Measurements from ENCODE around the gene PHF21A. TPM values are rescaled to one million over a fixed set of nuclear protein-coding genes. Genes with fewer than 3 reads are reported as not detected.

Gene PHF21A
- total RNA-seq, 1 donor from 2014 or later: 45.4 TPM

DNA sequence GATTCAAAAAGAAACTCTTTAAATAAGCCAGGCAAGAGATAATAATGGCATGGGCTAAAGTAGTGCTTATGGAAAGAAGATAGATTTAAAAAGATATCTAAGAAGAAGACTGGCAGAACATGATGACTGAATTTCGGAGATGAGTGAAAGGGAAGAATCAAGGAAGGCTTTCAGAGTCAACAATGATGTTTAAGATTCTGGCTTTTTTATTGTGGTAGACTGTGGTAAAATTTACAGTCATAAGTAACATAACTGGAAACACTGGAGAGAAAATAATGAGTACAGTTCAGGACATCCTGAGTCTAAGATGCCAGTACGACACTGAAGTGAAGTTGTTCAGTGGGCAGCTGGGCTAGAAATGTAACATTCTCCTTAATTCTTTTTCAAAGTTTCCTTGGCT, 85.2 kb downstream of the PHF21A start:
- intact Hi-C loops (cut with DNase I): no loop called here
- Histone ChIP-seq H3K9me3 (no peaks in the 10 kb centered on the region), H3K36me3 (no peaks in the 10 kb centered on the region), H3K27ac (no peak overlapping the region), H3K4me3 (no peak overlapping the region), H3K27me3 (no peaks in the 10 kb centered on the region), H3K4me1 (peaks cover 8% of the 10 kb centered on the region)
- TF ChIP-seq CTCF (IDR thresholded peaks at IDR 0.05): no peak
- no peak for DNase-seq
- ATAC-seq: no peak

- DNase-seq (no peak), ATAC-seq (no peak)
- Histone ChIP-seq H3K36me3 (no peaks in the 10 kb centered on the region), H3K4me3 (no peak overlapping the region), H3K9me3 (no peaks in the 10 kb centered on the region), H3K27ac (no peak overlapping the region), H3K4me1 (no peaks in the 10 kb centered on the region), H3K27me3 (no peaks in the 10 kb centered on the region)
- TF ChIP-seq CTCF (IDR thresholded peaks at IDR 0.05): no peak
- intact Hi-C loops (cut with DNase I): no loop called here
Observed at GRCh38 chr11:46034041-46034440, 87.2 kb downstream of the PHF21A start.

DNA sequence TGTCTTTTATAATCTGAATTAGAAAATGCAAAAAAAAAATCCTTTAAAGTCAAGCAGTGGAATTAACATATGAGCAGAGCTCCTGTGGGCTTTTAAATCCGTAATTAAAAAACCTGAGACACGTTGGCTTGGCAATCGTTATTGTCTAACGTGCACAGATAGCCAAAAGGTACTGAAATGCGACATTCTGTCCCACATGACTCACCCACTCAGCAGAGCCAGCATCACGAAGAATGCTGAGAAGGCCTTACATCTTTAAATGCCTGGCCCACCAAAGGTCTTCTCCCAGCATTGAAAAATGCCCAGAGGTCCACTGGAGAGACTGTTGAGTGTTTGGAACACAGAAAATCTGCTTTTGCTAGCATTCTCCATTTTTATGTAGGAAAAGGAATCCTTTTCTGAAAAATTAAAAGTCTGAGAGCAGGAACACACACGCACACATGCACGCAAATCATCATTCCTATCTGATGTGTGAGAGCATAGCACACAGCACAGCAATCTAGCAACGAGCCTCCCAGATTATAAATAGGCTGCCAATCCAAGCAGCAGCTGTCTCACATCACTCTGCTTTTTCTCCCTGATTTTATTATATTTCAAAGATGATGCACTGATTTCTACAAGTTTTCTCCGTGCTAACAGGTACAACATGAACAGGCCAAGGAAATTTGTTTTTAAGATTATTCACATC, 94.5 kb downstream of the PHF21A start:
- no peaks in the 10 kb centered on the region for H3K9me3 ChIP-seq
- H3K4me3 ChIP-seq: no peak overlapping the region
- no peaks in the 10 kb centered on the region for H3K36me3 ChIP-seq
- H3K4me1 ChIP-seq: no peaks in the 10 kb centered on the region
- DNase-seq: no peak
- no peak for TF ChIP-seq CTCF (IDR thresholded peaks at IDR 0.05)
- no peak for ATAC-seq
- no peak overlapping the region for H3K27ac ChIP-seq
- intact Hi-C loops (cut with DNase I): no loop called here
- H3K27me3 ChIP-seq: no peaks in the 10 kb centered on the region

DNA sequence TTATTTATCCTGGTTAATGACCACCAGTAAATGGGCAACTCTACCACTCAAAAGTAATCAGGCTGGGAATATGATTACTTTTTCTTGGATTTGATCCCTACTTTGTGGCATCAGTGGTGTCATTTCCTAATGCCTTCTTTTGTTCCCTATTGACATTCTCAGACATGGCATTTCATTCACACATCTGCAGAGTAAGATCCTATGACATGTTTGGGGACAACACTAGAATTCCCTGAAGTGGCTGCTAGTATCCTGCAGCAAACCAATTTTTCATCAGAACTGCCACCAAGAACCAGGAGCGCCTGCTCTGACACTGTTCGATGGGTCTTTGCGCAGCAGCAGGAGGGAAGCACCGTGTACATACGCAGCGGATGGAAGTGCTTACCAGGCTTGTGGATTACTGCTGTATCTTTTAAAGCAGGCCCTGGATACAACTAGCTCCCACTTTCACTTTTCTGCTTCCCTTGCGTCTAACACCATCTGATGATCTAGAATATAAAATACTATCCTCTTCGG, 101.1 kb downstream of the PHF21A start:
- H3K4me3 ChIP-seq: no peak overlapping the region
- DNase-seq (no peak), ATAC-seq (no peak)
- no peaks in the 10 kb centered on the region for H3K4me1 ChIP-seq
- TF ChIP-seq CTCF (IDR thresholded peaks at IDR 0.05): no peak
- no peak overlapping the region for H3K27ac ChIP-seq
- no peaks in the 10 kb centered on the region for H3K9me3 ChIP-seq
- intact Hi-C loops (cut with DNase I): no loop called here
- H3K27me3 ChIP-seq: no peaks in the 10 kb centered on the region
- no peaks in the 10 kb centered on the region for H3K36me3 ChIP-seq

- ATAC-seq: no peak
- Histone ChIP-seq H3K4me1 (no peaks in the 10 kb centered on the region), H3K27me3 (no peaks in the 10 kb centered on the region), H3K9me3 (no peaks in the 10 kb centered on the region), H3K36me3 (no peaks in the 10 kb centered on the region), H3K4me3 (no peak overlapping the region), H3K27ac (no peak overlapping the region)
- no peak for DNase-seq
- intact Hi-C loops (cut with DNase I): no loop called here
- TF ChIP-seq CTCF (IDR thresholded peaks at IDR 0.05): no peak
Observed at GRCh38 chr11:46018651-46019050, 102.6 kb downstream of the PHF21A start.
